ENCODE measurements around the gene PFN1. TPM values are rescaled to one million over a fixed set of nuclear protein-coding genes. Genes with fewer than 3 reads are reported as not detected.

Gene PFN1
- total RNA-seq, 1 experiment from 2014 or later: 1,213 TPM

- intact Hi-C loops (cut with micrococcal nuclease): no loop called here
- Histone ChIP-seq H3K4me2 (ENCODE audit: low read length) (no peak overlapping the region), H3K27me3 (ENCODE audit: insufficient read depth, low read length) (no peaks in the 10 kb centered on the region), H3K9me2 (ENCODE audit: insufficient read depth) (no peaks in the 10 kb centered on the region), H3K9ac (ENCODE audit: low read length) (no peak overlapping the region), H3K36me3 (ENCODE audit: control insufficient read depth in 1 of 2, insufficient read depth in 2 of 2, low read length in 2 of 2) (peaks cover 0 to 21% of the 10 kb centered on the region in 2 experiments; a peak in 1 of 4 replicates), H2AFZ (ENCODE audit: low read depth, low read length, poor library complexity, severe bottlenecking) (no peak overlapping the region), H3K4me3 (replicated peaks in 1 of 2; ENCODE audit: low read depth in 1 of 2, low read length in 2 of 2) (no peak overlapping the region), H4K20me1 (ENCODE audit: insufficient read depth) (no peaks in the 10 kb centered on the region), H3K27ac (ENCODE audit: low read depth, low read length) (no peak overlapping the region), H3K79me2 (ENCODE audit: insufficient read depth, low read length) (peaks cover 41% of the 10 kb centered on the region), H3K4me1 (ENCODE audit: control insufficient read depth in 1 of 2, insufficient read depth in 2 of 2, low read length in 2 of 2) (peaks cover 16 to 37% of the 10 kb centered on the region in 2 experiments), H3K9me3 (ENCODE audit: control insufficient read depth in 1 of 2, insufficient read depth in 1 of 2, low read depth in 1 of 2, low read length in 2 of 2) (no peaks in the 10 kb centered on the region)
- BruUV-seq (replicated peaks): no TSS peak
- TF ChIP-seq SP1 (IDR thresholded peaks at IDR 0.05; ENCODE audit: low read depth) (no peak), EGR1 (IDR thresholded peaks at IDR 0.05; ENCODE audit: low read depth) (no peak), ZFX (IDR thresholded peaks at IDR 0.05) (no peak), ZNF274 (IDR thresholded peaks at IDR 0.05; ENCODE audit: low read depth, low read length) (no peak), POLR2A (IDR thresholded peaks at IDR 0.05; ENCODE audit: borderline replicate concordance, extremely low read depth, insufficient read depth, insufficient read length) (no peak)
- DNase-seq (ENCODE audit: low read depth, low spot score) (no peak), ATAC-seq (no peak)
- ChIA-PET POLR2A (no interaction called here), CTCF (no interaction called here), RAD21 (ENCODE audit: low non-redundant PET in 1 of 2, low total read pairs in 2 of 2, uncharacterized antibody in 2 of 2, unreplicated experiment in 2 of 2) (no interaction called here)
Observed at GRCh38 chr17:4937553-4937952, 10.8 kb downstream of the PFN1 start.

DNA sequence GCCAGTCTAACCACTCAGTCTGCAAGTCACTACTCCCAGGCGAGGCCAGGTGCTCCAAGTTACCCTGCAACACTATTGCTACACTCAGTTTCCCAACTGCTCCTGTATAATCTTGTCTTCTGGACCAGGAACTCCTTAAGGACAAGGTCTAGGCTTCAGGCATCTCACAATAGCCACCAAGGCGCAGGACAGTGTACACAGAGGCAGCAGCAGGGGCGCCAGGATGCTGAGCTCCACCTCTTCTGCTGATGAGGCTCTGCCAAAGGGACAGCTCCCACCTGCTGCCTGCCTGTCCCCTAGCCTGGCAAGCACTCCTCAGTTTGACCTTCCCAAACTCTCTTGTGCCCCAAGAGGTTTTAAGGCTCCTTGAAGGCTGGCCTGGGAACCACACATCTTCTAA lies 11.9 kb downstream of the PFN1 start:
- Histone ChIP-seq H2AFZ (ENCODE audit: low read depth, low read length, poor library complexity, severe bottlenecking) (no peak overlapping the region), H4K20me1 (ENCODE audit: insufficient read depth) (no peaks in the 10 kb centered on the region), H3K4me2 (ENCODE audit: low read length) (no peak overlapping the region), H3K9ac (ENCODE audit: low read length) (no peak overlapping the region), H3K9me2 (ENCODE audit: insufficient read depth) (no peaks in the 10 kb centered on the region), H3K4me1 (ENCODE audit: control insufficient read depth in 1 of 2, insufficient read depth in 2 of 2, low read length in 2 of 2) (peaks cover 12 to 26% of the 10 kb centered on the region in 2 experiments), H3K9me3 (ENCODE audit: control insufficient read depth in 1 of 2, insufficient read depth in 1 of 2, low read depth in 1 of 2, low read length in 2 of 2) (no peaks in the 10 kb centered on the region), H3K27me3 (ENCODE audit: insufficient read depth, low read length) (no peaks in the 10 kb centered on the region), H3K4me3 (replicated peaks in 1 of 2; ENCODE audit: low read depth in 1 of 2, low read length in 2 of 2) (no peak overlapping the region), H3K27ac (ENCODE audit: low read depth, low read length) (no peak overlapping the region), H3K36me3 (ENCODE audit: control insufficient read depth in 1 of 2, insufficient read depth in 2 of 2, low read length in 2 of 2) (peaks cover 0 to 17% of the 10 kb centered on the region in 2 experiments; a peak in 1 of 4 replicates), H3K79me2 (ENCODE audit: insufficient read depth, low read length) (peaks cover 30% of the 10 kb centered on the region)
- ChIA-PET RAD21 (ENCODE audit: low non-redundant PET in 1 of 2, low total read pairs in 2 of 2, uncharacterized antibody in 2 of 2, unreplicated experiment in 2 of 2) (no interaction called here), CTCF (no interaction called here), POLR2A (no interaction called here)
- DNase-seq (ENCODE audit: low read depth, low spot score) (no peak), ATAC-seq (no peak)
- TF ChIP-seq MAX (IDR thresholded peaks at IDR 0.05): no peak
- TF ChIP-seq SP1 (IDR thresholded peaks at IDR 0.05; ENCODE audit: low read depth): no peak
- TF ChIP-seq ZNF274 (IDR thresholded peaks at IDR 0.05; ENCODE audit: low read depth, low read length): no peak
- no peak for TF ChIP-seq CEBPB (IDR thresholded peaks at IDR 0.05; ENCODE audit: low read depth)
- TF ChIP-seq RAD21 (IDR thresholded peaks at IDR 0.05; ENCODE audit: low read depth): no peak
- no peak for TF ChIP-seq FOSL1 (IDR thresholded peaks at IDR 0.05; ENCODE audit: low read depth)
- TF ChIP-seq, protein P1, sequence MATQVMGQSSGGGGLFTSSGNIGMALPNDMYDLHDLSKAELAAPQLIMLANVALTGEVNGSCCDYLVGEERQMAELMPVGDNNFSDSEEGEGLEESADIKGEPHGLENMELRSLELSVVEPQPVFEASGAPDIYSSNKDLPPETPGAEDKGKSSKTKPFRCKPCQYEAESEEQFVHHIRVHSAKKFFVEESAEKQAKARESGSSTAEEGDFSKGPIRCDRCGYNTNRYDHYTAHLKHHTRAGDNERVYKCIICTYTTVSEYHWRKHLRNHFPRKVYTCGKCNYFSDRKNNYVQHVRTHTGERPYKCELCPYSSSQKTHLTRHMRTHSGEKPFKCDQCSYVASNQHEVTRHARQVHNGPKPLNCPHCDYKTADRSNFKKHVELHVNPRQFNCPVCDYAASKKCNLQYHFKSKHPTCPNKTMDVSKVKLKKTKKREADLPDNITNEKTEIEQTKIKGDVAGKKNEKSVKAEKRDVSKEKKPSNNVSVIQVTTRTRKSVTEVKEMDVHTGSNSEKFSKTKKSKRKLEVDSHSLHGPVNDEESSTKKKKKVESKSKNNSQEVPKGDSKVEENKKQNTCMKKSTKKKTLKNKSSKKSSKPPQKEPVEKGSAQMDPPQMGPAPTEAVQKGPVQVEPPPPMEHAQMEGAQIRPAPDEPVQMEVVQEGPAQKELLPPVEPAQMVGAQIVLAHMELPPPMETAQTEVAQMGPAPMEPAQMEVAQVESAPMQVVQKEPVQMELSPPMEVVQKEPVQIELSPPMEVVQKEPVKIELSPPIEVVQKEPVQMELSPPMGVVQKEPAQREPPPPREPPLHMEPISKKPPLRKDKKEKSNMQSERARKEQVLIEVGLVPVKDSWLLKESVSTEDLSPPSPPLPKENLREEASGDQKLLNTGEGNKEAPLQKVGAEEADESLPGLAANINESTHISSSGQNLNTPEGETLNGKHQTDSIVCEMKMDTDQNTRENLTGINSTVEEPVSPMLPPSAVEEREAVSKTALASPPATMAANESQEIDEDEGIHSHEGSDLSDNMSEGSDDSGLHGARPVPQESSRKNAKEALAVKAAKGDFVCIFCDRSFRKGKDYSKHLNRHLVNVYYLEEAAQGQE (IDR thresholded peaks at IDR 0.05; ENCODE audit: low read depth): no peak
- TF ChIP-seq CBX3 (IDR thresholded peaks at IDR 0.05; ENCODE audit: low read depth): no peak
- no TSS peak for BruUV-seq (replicated peaks)
- intact Hi-C loops (cut with micrococcal nuclease): no loop called here

Data from HCT116 (cell line).